ENCODE measurements around the gene HDAC4.

DNA sequence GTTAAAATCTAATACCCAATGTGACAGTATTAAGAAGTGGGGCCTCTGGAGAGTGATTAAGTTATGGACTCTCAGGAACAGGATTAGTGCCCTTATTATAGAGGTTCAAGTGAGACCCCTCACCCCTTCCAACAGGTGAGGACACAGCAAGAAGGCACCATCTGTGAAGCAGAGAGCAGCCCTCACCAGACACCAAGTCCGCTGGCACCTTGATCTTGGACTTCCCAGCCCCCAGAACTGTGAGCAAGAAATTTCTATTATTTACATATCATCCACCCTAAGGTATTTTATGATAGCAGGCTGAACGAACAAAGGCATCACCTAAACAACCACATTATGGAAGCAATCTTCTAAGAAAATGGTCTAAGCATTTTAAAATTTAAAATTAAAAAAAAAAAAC, 59.0 kb downstream of the HDAC4 start:
- TF ChIP-seq, protein P1, sequence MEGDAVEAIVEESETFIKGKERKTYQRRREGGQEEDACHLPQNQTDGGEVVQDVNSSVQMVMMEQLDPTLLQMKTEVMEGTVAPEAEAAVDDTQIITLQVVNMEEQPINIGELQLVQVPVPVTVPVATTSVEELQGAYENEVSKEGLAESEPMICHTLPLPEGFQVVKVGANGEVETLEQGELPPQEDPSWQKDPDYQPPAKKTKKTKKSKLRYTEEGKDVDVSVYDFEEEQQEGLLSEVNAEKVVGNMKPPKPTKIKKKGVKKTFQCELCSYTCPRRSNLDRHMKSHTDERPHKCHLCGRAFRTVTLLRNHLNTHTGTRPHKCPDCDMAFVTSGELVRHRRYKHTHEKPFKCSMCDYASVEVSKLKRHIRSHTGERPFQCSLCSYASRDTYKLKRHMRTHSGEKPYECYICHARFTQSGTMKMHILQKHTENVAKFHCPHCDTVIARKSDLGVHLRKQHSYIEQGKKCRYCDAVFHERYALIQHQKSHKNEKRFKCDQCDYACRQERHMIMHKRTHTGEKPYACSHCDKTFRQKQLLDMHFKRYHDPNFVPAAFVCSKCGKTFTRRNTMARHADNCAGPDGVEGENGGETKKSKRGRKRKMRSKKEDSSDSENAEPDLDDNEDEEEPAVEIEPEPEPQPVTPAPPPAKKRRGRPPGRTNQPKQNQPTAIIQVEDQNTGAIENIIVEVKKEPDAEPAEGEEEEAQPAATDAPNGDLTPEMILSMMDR (IDR thresholded peaks at IDR 0.05): no peak
- no peak for TF ChIP-seq POLR2A (IDR thresholded peaks at IDR 0.05)
